Psoas muscle (tissue), 8 donors: Measurements from ENCODE around the gene ACSL1. TPM values are rescaled to one million over a fixed set of nuclear protein-coding genes. Genes with fewer than 3 reads are reported as not detected.

Source experiments
- ATAC-seq, 4 donors: fragments of 200-7000 bp; cut with Tn5 transposase; one replicate each; pipeline ENCODE4 v1.9.1; 2020; ENCODE audit warnings: moderate library complexity in 3 of 4, mild to moderate bottlenecking in 2 of 4
- DNase-seq, 2 donors: peaks; one replicate each; pipeline ENCODE4 v3.0.0-alpha.2; 2020
- H3K27ac ChIP-seq: fragments of 200-600 bp; one replicate; pipeline ENCODE4 v1.8.0; 2022
- H3K27me3 ChIP-seq, 3 donors: fragments of 200-600 bp in 1 of 3; one replicate each; pipeline versions ENCODE4 v1.6.1 to v1.8.0; 2013 to 2022; ENCODE audit warnings: low read length in 2 of 3, mild to moderate bottlenecking in 2 of 3, moderate library complexity in 1 of 3; ENCODE audit not compliant: insufficient read depth in 3 of 3
- H3K36me3 ChIP-seq, 2 donors: fragments of 200-600 bp in 1 of 2; one replicate each; pipeline versions ENCODE4 v1.6.1 to v1.8.0; 2013 to 2022; ENCODE audit warnings: low read depth in 1 of 2, mild to moderate bottlenecking in 1 of 2, moderate library complexity in 1 of 2; ENCODE audit not compliant: insufficient read depth in 1 of 2
- H3K4me1 ChIP-seq: fragments of 200-600 bp; one replicate; pipeline ENCODE4 v1.8.0; 2022
- H3K4me3 ChIP-seq: fragments of 200-600 bp; one replicate; pipeline ENCODE4 v1.8.0; 2022; ENCODE audit warnings: mild to moderate bottlenecking
- H3K9me3 ChIP-seq: fragments of 200-600 bp; one replicate; pipeline ENCODE4 v1.8.0; 2022
- CTCF ChIP-seq: fragments of 200-600 bp; IDR thresholded peaks from one replicate; pipeline ENCODE4 v1.8.0; 2022; ENCODE audit warnings: antibody characterized with exemption
- WGBS, 3 donors: extraction: QIAGEN DNeasy Blood & Tissue Kit; methylation state at CpG; one replicate each; pipeline versions ENCODE4 v1.1.6 to v1.1.7; 2013; 5-methylcytosine and 5-hydroxymethylcytosine counted together
- intact Hi-C, 2 donors: fragments of 100-400 bp; cut with DNase I; formaldehyde crosslinking; loops; one replicate each; pipeline versions ENCODE4 v1.11.0 to v1.14.2; 2022
- polyA plus RNA-seq, 3 donors: library from polyadenylated mRNA; stranded (reverse); fragments of 200-250 nt; gene quantifications; one replicate each; pipeline ENCODE4 v1.2.3, GENCODE V29; 2013
- total RNA-seq, 4 donors: library from RNA; stranded (reverse); fragmentation: NEBNext Ultra II Directional in 2 of 4; extraction: Animal tissue kit (Norgen Biotek cat#: 25700) in 2 of 4; gene quantifications; one replicate each; pipeline versions ENCODE4 v1.2.1 to v1.2.4, GENCODE V29; 2021 to 2023
- donor health status: healthy with polysubstance abuse.
- donor health status: DM: no; HTN: no; CAD: no; lungs with moderate emphysema.
- donor health status: Bipolar disorder and iron deficiency.
- donor health status: healthy.
- donor health status: DM: yes; HTN: yes; CAD: no.
- donor health status: DM: no; HTN: no; CAD: no.
- donor health status: DM: no; HTN: no; CAD: no.
- donor health status: DM: yes; HTN: yes; CAD: no.

Gene ACSL1
- total and polyA plus RNA-seq, 7 donors: 257 to 1,392 (median 781) TPM

GRCh38 chr4:184757810-184758209 is 68.0 kb downstream of the ACSL1 start:
- no peak overlapping the region for H3K4me3 ChIP-seq
- 27 to 42% (median 38%) methylated on average over 2 of the region's 2 CpGs for WGBS, 3 donors
- ATAC-seq: no peak

DNA sequence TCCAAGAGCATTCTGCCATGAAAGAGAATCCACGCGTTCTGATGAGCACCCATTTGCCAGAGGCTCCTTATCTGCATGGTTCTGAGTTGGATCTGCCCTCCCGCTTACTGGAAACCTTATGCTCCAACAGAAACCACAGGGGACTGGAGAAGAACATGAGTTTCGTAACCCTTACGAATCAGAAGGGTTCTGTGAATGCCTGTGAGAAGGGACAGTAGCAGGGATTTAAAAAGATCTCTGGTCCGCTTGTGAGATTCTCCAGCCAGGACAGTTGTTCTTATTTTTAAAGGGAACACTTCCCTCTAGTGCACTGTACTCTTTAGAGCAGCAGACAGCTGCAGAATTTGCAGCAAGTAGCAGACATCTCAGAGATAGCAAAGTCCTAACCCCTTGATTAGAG is 69.4 kb downstream of the ACSL1 start:
- H3K27me3 ChIP-seq: no peaks in the 10 kb centered on the region
- 23 to 51% (median 27%) methylated on average over 6 of the region's 6 CpGs for WGBS, 3 donors
- peak; percentile 61 to 81 (median 71) for ATAC-seq
- peaks cover 62% of the 10 kb centered on the region for H3K4me1 ChIP-seq
- peak; percentile 7 for TF ChIP-seq CTCF
- peak overlapping the region; percentile 80 for H3K27ac ChIP-seq
- H3K4me3 ChIP-seq: no peak overlapping the region
- H3K36me3 ChIP-seq: peaks cover 7 to 58% of the 10 kb centered on the region in 2 donors
- H3K9me3 ChIP-seq: no peaks in the 10 kb centered on the region
- DNase-seq: no peak
- intact Hi-C loops: no loop called here

More at GRCh38 chr4:184757810-184758209, 68.0 kb downstream of the ACSL1 start:
- DNase-seq: no peak
- intact Hi-C loops: no loop called here
- no peak for TF ChIP-seq CTCF
- peaks cover 14 to 72% of the 10 kb centered on the region in 2 donors for H3K36me3 ChIP-seq
- peak overlapping the region; percentile 80 for H3K27ac ChIP-seq
- no peaks in the 10 kb centered on the region for H3K9me3 ChIP-seq
- peaks cover 50% of the 10 kb centered on the region for H3K4me1 ChIP-seq
- H3K27me3 ChIP-seq: no peaks in the 10 kb centered on the region

DNA sequence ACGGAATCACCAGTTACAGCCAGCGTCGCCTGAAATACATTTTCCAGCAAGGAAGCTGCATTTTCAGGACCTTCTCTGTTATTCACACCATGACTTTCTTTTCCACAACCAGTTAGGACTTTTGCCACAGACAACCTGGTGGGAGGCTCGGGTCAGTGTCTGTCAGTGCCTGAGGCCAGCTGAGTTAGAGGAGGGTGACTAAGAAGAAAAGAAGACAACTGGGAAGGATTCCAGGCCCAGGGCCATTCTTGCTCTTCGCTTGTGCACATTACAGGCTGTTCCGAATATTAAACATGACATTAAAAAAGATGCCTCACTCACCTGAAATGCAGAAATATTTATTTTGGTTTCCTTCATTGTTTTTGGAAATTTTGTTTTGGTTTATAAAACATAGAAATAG is 70.5 kb downstream of the ACSL1 start:
- no peak for TF ChIP-seq CTCF
- peaks cover 2 to 47% of the 10 kb centered on the region in 2 donors for H3K36me3 ChIP-seq
- ATAC-seq (peak; percentile 48 to 79 (median 62)), DNase-seq (peak; percentile 62 to 71)
- WGBS, 3 donors: 37 to 65% (median 42%) methylated on average over 6 of the region's 6 CpGs
- no peaks in the 10 kb centered on the region for H3K27me3 ChIP-seq
- no peak overlapping the region for H3K4me3 ChIP-seq
- H3K27ac ChIP-seq: peak overlapping the region; percentile 80
- H3K9me3 ChIP-seq: no peaks in the 10 kb centered on the region
- intact Hi-C loops: no loop called here
- H3K4me1 ChIP-seq: peaks cover 63% of the 10 kb centered on the region

DNA sequence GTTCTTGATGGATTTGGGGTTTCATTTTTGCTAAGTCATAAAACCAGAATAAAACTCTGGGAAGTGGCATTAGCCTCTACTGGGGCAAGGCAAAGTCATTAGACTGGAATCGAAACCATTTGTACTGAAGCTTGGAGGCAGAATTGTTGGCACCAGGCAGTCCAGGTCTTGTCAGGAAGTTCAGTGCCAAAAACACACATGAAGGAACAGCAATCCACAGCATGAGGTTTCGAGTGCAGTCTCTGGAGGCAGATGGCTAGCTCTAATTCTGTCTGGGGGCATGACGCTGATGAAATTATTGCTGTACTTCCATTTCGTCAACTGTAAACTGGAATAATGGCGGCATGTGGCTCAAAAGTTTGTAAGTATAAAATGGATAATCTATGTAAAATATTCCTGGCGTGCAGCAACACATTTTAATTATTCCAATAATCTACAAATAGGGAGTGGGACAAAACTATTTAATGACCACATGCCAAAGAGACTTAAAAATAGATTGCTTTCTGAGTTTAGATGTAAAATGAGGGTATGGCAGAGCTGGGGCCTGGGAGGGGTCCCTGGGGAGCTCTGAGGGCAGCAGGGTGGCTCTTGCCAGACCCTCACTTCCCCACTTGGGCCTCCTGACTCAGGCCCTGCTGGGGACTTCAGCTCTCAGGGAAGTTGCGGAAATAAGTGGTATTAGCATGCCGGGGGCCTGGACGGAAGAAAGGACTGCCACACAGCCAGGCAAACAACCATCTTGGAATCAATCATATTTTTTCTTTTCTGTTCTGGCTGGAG is 73.1 kb downstream of the ACSL1 start:
- TF ChIP-seq CTCF: no peak
- no peaks in the 10 kb centered on the region for H3K27me3 ChIP-seq
- ATAC-seq (peak in 3 of 4 donors; percentile 5 to 31 (median 19)), DNase-seq (no peak)
- H3K9me3 ChIP-seq: no peaks in the 10 kb centered on the region
- intact Hi-C loops: no loop called here
- H3K4me1 ChIP-seq: peaks cover 69% of the 10 kb centered on the region
- H3K36me3 ChIP-seq: peaks cover 2 to 30% of the 10 kb centered on the region in 2 donors
- 56 to 65% (median 59%) methylated on average over 9 of the region's 9 CpGs for WGBS, 3 donors
- H3K27ac ChIP-seq: peak overlapping the region; percentile 73
- H3K4me3 ChIP-seq: no peak overlapping the region
